GM12873 (cell line): Measurements from ENCODE around the gene DDX41.

Experiments
- CTCF ChIP-seq: IDR thresholded peaks from 2 replicates; pipeline ENCODE4 v1.5.1; 2012; ENCODE audit warnings: low read depth, mild to moderate bottlenecking, moderate library complexity, low read length, control low read depth; ENCODE audit not compliant: insufficient read depth; ENCODE audit errors: missing control alignments

Gene DDX41

DNA sequence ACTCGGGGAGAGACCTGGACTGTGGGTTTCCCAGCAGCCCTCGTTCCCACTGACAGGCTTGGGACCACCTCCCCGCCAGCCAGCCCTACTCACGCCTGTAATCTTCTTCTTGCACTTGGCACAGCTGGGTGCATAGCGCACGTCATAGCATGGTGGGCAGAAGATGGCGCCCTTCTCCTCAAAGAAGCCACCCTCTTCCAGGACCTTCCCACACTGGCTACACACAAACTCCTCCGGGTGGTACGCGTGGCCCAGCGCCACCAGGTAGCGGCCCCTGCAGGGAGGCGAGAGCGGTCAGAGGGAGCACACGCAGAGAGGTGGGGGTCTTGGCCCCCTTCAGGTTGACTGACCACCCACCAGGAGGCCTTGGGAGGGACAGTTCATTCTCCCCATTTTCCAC, 28.8 kb downstream of the DDX41 start:
- TF ChIP-seq CTCF: peak; percentile 31

GRCh38 chr5:177487144-177487543, 29.6 kb downstream of the DDX41 start:
- no peak for TF ChIP-seq CTCF

GRCh38 chr5:177486256-177486655, 30.5 kb downstream of the DDX41 start:
- no peak for TF ChIP-seq CTCF

GRCh38 chr5:177484902-177485549, 31.7 kb downstream of the DDX41 start:
- TF ChIP-seq CTCF: no peak

GRCh38 chr5:177483994-177484901, 32.5 kb downstream of the DDX41 start:
- no peak for TF ChIP-seq CTCF

DNA sequence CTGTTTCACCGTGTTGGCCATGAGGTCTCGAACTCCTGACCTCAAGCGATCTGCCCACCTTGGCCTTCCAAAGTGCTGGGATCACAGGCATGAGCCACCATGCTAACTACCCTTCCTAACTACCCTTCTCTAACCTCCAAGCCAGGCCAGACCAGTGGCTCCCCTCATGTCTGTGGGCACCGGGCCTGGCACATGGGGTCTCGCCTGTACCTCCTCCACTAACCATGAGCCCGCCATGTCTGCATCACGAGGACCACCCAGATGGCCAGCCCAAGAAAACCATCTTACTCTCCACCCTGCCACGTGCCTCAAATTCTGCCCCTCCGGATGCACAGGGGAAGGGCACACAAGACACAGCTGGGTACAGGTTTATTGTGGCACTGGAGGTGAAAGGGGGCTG, 33.7 kb downstream of the DDX41 start:
- TF ChIP-seq CTCF: no peak

- TF ChIP-seq CTCF: no peak
Observed at GRCh38 chr5:177482359-177482795, 34.4 kb downstream of the DDX41 start.
